Stimulated activated CD4-positive, alpha-beta T cell treated with anti-CD3 and anti-CD28 coated beads, Interleukin-12 subunit alpha, Interleukin-12 subunit beta, amount 100 ng/mL, for 4 hours (primary cell): ENCODE measurements around the gene STK36.

ENCODE experiments used
- DNase-seq: peaks from one replicate; pipeline ENCODE4 v3.0.0-alpha.2; 2020

STK36 gene

DNA sequence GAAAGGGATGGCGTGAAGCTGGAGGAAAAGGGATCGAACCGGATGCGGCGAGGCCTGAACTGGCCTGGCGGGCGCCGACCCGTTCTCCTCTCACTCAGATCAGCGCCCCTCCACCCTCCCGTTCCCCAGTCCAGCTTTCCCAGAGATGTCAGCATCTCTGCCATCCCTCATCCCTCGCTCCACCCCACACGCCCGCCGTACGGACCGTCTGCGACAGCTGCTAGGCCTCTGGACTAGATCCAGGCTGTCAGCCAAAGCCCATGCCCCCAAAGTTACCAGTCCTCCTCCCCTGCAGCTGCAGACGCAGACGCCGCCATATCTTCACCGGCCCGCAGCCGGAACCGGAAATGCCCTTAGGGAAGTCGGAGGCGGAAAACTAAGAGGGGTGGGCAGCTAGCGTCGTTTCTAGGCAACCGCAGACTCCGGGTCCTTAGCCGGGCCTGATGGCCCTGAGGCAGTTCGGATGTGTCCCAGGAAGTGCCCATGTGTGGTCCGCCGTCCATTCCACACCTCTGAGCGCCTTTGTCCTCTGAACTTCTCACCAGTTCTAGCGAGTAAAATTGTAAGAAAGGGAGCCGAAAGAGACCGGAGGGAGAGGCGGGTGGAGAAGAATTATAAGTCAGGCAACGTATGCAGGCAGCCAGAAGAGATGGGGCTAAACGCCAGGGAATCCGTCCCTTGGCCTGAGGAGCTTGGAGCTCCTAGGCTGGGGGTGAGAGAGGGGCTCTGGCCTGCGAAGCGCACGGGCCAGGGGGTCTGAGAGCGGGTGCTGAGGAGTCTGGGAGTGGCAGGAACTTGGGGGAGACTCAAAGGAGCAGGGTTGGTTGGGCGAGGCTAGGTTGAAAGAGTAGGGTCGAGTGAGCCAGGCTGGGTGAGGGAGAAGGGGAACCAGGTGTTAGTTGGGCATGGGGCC lies at the start of gene STK36, which contains the start of gene RNF25:
Gene STK36 (plus strand): TSS at position 433 of the 913 bp plus-strand sequence. CDS start 744 bp downstream, outside the sequence.
Gene RNF25 (minus strand): TSS at position 349 of the 913 bp plus-strand sequence. CDS start 32 bp downstream, at position 317.
- peak; percentile 74 for DNase-seq

DNA sequence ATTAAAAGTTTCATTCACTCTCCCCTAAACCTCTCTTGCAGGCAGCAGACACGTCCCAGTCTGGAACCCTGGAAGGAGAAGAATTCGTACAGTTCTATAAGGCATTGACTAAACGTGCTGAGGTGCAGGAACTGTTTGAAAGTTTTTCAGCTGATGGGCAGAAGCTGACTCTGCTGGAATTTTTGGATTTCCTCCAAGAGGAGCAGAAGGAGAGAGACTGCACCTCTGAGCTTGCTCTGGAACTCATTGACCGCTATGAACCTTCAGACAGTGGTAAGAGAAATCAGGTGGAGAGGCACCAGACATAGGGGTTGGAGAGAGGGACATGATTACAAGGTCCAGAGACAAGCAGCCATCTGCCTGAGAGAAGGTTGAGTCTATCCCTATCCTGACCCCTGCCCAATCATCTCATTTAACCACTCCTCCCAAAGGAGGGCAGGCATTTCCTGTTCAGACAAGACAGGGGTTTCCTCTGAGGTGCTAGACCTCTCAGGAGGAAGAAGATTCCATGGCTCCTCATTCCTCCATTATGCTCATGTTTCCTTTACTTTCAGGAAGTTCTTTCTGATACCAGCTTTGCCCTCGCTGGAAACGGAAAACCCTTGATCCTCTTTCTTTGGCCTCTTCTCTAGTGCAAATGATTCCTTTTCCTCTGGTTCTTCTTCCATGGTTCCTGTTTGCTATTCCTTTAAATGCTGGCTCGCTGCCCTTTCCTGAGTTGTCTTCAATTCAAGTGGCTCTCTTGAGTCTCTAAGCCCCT lies 49.1 kb upstream of the STK36 start:
- DNase-seq: no peak

- DNase-seq: no peak
These were observed 48.5 kb upstream of the STK36 start for GRCh38 chr2:218623366-218623705.

GRCh38 chr2:218626369-218626768 lies 45.5 kb upstream of the STK36 start:
- no peak for DNase-seq

DNA sequence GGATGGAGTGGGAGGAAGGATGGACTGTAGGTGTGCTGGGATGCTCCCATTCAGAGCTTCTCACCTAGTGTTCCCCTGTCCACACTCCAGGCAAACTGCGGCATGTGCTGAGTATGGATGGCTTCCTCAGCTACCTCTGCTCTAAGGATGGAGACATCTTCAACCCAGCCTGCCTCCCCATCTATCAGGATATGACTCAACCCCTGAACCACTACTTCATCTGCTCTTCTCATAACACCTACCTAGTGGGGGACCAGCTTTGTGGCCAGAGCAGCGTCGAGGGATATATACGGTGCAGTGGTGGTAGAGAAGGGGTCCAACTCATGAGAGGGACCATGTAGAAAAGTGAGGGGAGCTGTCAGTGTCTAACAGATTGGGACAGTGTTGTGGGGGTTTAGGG lies 43.9 kb upstream of the STK36 start:
- DNase-seq: no peak

GRCh38 chr2:218631837-218632236 lies 40.0 kb upstream of the STK36 start:
- no peak for DNase-seq

- DNase-seq: no peak
These were observed 36.2 kb upstream of the STK36 start for GRCh38 chr2:218635719-218636118.

DNA sequence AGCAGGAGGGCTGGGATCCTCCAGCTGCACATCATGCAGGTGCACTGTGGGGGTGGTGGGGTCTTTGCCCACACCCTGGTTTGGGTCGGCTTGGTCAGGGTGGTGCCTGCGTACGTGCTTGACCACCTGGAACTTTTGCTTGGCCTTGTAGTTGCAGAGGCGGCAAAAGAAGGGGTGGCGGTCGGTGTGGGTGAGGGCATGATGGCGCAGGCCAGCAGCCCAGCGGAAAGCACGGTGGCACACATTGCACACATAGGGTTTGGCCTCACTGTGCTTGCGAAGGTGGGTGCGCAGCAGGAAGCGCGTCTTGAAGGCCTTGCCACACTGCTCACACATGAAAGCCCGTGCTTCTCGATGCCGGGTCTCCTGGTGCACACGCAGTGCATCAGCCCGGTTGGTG lies 33.5 kb upstream of the STK36 start:
- DNase-seq: no peak

GRCh38 chr2:218642121-218642656 lies 29.7 kb upstream of the STK36 start:
- no peak for DNase-seq

DNA sequence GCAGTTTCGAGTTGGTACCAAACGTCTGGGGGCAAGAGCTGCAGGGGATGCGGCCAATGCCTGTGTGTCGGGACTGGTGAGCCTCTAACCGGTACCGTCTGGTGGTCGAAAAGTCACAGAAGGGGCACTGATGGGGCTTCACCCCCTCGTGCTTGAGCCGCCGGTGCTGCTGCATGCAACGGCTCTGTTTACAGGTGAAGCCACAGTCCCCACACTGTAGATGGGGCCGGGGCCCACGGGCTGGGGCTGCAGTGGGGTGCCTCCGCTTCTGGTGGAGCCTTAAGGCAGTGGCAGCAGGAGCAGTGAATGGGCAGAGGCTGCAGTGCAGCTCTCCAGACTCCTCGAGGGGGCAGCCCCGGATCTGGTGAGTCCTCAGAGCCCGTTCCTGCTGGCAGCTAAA lies 29.1 kb upstream of the STK36 start:
- no peak for DNase-seq

DNA sequence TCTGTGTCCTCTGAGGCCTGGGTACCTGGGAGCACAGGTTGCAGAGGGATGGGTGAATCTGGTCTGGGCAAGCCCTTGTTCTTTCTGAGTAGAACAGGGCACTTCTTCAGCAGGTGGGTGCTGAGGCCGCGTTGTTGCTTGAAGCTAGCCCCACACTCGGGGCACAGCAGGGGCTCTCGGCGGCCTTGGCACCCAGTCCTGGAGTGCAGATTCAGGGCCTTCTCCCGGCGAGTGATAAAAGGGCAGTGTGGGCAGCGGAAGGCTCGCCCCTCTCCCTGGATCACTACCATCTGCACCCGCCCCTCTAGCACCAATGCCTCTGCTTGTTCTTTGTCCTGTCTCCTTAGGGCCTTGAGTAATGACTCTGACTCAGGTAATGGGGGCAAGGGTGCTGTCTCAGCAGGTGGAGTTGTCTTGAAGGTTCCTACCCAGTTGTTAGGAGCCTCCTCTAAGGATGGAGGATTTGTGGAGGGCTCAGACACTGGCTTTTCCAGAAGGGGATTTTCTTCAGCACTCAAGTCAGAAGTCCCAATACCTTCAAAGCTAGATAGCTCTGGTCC lies 28.1 kb upstream of the STK36 start:
- no peak for DNase-seq

DNA sequence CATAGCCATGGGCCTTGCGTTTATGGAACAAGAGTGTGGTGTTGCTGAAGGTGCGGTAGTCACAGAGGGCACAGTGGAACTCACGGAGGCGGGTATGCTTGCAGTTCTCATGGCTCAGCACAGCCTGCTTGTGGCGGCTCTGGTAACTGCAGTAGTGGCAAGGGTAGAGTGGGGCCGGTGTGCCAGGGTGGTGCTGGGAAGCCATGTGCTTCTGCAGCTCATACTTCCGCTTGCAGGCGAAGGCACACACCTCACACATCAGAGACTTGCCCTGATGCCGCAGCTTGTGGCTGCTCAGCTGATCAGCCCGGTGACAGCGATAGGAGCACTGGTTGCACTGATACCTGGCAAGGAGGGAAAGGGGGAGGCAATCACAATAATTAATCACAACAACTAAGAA lies 27.2 kb upstream of the STK36 start:
- DNase-seq: no peak

GRCh38 chr2:218645126-218645525 lies 26.8 kb upstream of the STK36 start:
- DNase-seq: no peak

- DNase-seq: peak; percentile 33
These were observed 23.6 kb upstream of the STK36 start for GRCh38 chr2:218648088-218648786.

DNA sequence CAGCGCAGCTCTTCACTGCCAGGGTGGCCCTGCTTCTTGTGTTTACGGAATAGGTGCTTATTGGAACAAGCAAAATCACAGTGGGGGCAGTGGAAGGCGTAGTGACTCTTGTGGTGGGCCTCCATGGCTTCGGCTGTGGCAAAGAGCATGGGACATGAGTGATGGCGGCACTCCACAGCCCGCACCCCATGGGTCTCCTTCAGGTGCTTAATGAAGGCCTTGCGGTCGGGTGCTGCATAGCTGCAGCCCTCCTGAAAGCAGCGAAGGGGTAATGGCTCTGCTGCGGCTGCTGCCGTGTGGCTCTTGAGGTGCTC lies 23.1 kb upstream of the STK36 start:
- no peak for DNase-seq

DNA sequence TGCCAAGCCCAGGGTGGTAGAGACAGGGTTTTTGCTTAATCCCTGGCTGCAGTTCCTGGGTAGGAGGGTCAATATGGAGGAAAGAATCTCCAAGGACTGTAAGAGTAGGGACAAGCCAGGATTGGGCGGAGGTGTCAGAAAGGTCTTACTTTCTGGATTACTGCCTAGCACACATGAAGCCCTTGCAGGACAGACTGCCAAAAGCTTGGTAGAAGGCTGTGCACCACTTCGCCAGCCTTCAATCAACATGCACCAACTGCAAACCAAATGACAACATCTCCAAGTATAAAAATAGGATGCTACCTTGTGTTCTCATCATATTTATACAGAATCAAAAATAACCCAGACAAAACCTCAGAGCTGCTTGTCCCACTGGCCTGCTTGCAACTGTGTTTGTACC lies 16.1 kb upstream of the STK36 start:
- no peak for DNase-seq

GRCh38 chr2:218658671-218659257 lies 13.1 kb upstream of the STK36 start:
- peak; percentile 34 for DNase-seq

DNA sequence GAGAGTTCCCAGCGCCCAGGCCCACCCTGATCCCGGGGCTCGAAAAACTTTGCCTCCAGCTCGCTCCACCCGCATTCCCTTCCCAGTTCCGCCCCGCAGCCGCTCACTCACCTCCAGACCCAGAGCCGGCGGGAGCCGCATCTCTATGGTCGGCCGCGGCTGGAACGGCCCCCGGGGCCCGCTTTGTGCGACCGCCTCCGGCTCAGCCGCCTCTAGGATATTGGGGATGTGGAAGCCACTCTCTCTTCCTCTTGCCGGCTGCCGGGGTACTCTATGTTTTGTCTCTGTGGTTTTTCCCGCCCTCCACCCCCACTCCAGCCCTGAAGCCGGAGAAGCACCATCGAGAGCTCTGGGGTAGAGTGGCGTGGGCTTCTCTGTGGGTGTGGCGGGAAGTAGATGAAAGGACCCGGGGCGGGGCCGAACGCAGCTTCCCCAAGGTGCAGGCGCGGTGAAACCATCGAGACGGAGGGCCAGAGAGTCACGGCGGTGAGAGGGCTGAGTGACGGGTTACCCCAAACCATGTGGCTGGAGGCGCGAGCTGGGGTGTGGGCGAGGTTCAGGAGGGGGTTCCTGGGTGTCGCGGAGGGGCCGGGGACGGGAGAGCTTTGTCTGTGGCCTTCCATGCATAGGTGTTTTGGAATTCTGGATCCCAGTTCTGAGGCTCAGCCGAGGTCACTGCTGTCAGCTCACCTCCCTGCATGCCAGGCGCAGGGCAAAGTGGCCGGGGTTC lies 12.5 kb upstream of the STK36 start, which contains the start of the genes BCS1L and ZNF142:
Gene BCS1L (plus strand): TSS at position 426 of the 730 bp plus-strand sequence. CDS start 1,305 bp downstream, outside the sequence.
Gene ZNF142 (minus strand): TSS at position 366 of the 730 bp plus-strand sequence. CDS start 3,194 bp downstream, outside the sequence.
- peak; percentile 96 for DNase-seq

DNA sequence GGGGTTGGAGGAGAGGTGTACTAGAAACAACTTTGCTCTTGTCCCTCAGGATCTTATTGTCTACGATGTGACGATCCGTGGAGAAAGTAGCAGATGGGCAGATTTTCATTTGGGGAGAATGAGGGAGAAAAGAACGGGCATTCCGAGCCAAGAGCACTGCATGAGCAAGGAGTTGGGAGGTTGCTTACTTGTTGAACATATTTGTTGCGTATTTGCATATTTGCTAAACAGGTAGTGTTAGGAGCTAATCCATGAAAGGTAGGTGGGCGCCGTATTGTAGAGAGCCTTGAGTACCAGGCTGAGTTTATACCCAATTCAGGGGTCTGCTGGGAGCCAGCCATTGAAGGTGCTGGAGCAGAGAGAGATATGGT lies 11.9 kb upstream of the STK36 start:
- DNase-seq: no peak

- no peak for DNase-seq
These were observed 9.5 kb upstream of the STK36 start for GRCh38 chr2:218662377-218662776.

- no peak for DNase-seq
These were observed 9.1 kb upstream of the STK36 start for GRCh38 chr2:218662827-218663226.

DNA sequence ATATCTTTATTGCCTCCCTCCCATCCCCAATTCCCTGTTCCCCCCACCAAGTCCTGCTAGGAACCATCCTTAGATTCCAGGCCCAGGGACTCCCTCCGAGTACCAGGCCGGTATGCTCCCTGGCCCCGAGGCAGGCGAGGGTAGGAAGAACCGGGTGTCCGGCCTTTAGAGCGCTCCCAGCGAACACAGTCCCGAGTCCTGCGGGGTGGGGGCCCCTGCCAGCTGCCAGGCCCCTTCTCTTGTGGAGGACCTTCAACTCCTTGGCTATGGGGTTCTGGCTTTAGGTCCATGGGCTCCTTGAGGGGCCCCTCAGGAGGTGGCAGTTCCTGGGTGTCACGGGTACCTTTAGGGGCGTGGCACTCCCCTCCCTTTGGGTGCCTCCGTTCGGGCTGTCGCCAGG lies 8.0 kb upstream of the STK36 start:
- no peak for DNase-seq
